ENCODE data around the gene CLEC11A. TPM values are rescaled to one million over a fixed set of nuclear protein-coding genes. Genes with fewer than 3 reads are reported as not detected.

CLEC11A gene
- total RNA-seq, 4 donors from 2014 or later, result 2.6 to 11.2 (median 5.1) TPM

DNA sequence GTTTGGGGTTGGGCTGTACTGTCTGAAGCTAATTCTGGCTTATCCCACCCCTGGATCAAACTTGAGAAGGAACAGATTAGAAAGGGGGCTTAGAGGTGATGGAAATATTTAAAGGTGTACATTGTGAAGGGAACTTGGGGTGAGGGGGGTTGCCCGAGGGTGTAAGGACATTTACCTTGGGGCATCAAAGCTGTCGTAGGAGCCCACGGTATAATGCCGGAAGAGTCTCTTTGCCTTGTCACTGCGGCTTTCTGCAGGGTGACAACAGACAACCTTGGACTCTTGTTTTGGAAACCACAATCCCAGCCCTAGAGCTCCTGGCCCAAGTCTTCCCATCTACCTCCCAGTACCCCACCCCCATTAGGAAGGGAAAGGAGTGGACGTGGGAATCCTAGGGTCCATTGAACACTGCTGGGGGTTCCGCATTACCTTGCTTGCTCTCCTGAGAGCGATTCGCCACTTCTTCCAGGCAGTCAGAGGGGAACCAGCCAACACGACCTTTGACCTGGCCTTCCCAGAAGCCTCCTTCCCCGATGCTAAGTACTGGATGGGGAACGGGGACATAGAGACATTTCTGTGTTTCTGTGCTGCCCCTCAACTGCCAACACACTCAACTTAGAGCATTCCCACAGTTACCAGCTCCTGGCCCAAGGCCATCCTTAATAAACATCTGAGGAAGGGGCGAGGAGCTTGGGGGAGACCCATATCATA, 25.6 kb upstream of the CLEC11A start:
- in situ Hi-C loops (cut with MboI; ENCODE audit: low pct_ligation_motif_present in 1 of 4, low pct_unique_long_range_greater_than_20kb in 1 of 4, low sequenced_read_pairs in 3 of 4) (no loop called here), intact Hi-C loops (cut with DNase I; ENCODE audit: low total_unique reads) (no loop called here)
- H3K36me3 ChIP-seq, result no peaks in the 10 kb centered on the region
- H3K9me3 ChIP-seq, result no peaks in the 10 kb centered on the region
- H3K27ac ChIP-seq, result no peak overlapping the region
- TF ChIP-seq POLR2AphosphoS5 (IDR thresholded peaks at IDR 0.05), result no peak
- H3K27me3 ChIP-seq, result peaks cover 51% of the 10 kb centered on the region
- no peak for DNase-seq
- no peaks in the 10 kb centered on the region for H3K4me1 ChIP-seq
- 40 to 71% methylated on average over 1 to 13 of the region's 13 CpGs for WGBS, 2 donors (ENCODE audit: low coverage in 1 of 2)
- H3K4me3 ChIP-seq, result no peak overlapping the region

DNA sequence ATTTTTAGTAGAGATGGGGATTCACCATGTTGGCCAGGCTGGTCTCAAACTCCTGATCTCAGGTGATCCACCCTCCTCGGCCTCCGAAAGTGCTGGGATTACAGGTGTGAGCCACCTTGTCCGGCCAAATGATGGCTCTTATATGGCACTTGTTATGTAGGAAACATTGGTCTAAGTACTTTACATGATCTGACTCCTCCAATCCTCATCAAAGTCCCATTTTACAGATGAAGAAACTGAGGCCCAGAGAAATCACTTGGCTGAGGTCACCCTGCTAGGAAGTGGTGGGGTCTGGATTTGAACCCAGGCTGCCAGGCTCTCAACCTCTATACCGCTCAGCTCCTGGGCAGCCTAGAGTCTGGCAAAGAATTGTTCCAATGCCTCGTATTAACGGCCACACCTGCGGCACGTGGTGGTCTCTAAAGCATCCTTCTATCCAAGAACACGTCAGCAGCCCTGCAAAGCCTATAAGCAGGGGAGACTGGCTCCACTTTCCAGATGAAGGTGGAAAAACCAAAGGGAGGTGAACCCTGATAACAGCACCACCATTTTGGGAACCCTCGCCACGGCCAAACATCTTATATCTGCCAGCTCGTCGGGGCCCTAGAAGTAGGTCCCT, 21.7 kb upstream of the CLEC11A start:
- Histone ChIP-seq H3K4me1 (no peaks in the 10 kb centered on the region), H3K27ac (no peak overlapping the region), H3K27me3 (peaks cover 41% of the 10 kb centered on the region), H3K36me3 (no peaks in the 10 kb centered on the region), H3K4me3 (no peak overlapping the region), H3K9me3 (no peaks in the 10 kb centered on the region)
- no peak for DNase-seq
- 87 to 100% methylated on average over 3 to 13 of the region's 13 CpGs for WGBS, 2 donors (ENCODE audit: low coverage in 1 of 2)
- TF ChIP-seq POLR2A (IDR thresholded peaks at IDR 0.05) (no peak), POLR2AphosphoS5 (IDR thresholded peaks at IDR 0.05) (no peak), EP300 (IDR thresholded peaks at IDR 0.05; ENCODE audit: low read depth) (no peak)
- TF ChIP-seq, protein P1, sequence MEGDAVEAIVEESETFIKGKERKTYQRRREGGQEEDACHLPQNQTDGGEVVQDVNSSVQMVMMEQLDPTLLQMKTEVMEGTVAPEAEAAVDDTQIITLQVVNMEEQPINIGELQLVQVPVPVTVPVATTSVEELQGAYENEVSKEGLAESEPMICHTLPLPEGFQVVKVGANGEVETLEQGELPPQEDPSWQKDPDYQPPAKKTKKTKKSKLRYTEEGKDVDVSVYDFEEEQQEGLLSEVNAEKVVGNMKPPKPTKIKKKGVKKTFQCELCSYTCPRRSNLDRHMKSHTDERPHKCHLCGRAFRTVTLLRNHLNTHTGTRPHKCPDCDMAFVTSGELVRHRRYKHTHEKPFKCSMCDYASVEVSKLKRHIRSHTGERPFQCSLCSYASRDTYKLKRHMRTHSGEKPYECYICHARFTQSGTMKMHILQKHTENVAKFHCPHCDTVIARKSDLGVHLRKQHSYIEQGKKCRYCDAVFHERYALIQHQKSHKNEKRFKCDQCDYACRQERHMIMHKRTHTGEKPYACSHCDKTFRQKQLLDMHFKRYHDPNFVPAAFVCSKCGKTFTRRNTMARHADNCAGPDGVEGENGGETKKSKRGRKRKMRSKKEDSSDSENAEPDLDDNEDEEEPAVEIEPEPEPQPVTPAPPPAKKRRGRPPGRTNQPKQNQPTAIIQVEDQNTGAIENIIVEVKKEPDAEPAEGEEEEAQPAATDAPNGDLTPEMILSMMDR (IDR thresholded peaks at IDR 0.05), result no peak
- intact Hi-C loops (cut with DNase I; ENCODE audit: low total_unique reads), result no loop called here
- in situ Hi-C loops (cut with MboI; ENCODE audit: low pct_ligation_motif_present in 1 of 4, low pct_unique_long_range_greater_than_20kb in 1 of 4, low sequenced_read_pairs in 3 of 4), result no loop called here

DNA sequence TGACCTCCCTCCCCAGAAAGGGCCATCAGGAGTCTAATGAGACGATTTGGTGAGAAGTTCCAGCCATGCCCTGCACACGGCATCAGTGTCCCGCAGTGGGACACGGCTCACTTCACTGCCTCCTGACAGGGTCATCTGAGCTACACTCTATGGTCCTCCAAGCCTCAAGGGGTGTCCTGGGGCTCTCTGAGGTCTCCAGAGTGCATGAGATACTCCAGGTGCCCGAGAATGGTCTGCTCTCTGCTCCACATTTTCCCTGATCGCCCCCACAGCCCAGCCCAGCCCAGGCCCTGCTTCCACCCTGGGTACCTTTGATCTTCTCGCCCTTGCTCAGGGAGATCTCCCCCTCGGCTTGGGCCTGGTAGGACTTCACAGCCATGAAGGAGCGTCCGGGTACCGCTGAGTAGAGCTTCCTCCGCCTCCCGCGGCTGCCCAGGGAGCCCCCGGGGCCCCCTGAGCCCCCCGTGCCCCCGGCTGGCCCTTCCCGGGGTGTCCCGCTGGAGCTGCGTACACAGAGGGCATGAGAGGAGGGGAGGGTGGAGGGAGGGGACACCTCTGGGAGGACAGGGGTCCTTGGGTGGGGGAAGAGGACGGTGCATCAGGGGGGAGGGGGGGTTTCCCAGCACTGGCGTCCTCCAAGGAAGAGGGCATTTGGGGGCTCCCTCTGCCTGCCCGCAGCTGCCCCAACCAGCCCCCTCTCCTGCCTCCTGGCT, 20.9 kb upstream of the CLEC11A start:
- Histone ChIP-seq H3K4me1 (no peaks in the 10 kb centered on the region), H3K4me3 (no peak overlapping the region), H3K9me3 (no peaks in the 10 kb centered on the region), H3K27me3 (peaks cover 41% of the 10 kb centered on the region), H3K27ac (no peak overlapping the region), H3K36me3 (no peaks in the 10 kb centered on the region)
- in situ Hi-C loops (cut with MboI; ENCODE audit: low pct_ligation_motif_present in 1 of 4, low pct_unique_long_range_greater_than_20kb in 1 of 4, low sequenced_read_pairs in 3 of 4), result no loop called here
- intact Hi-C loops (cut with DNase I; ENCODE audit: low total_unique reads), result no loop called here
- no peak for TF ChIP-seq POLR2A (IDR thresholded peaks at IDR 0.05)
- no peak for TF ChIP-seq POLR2AphosphoS5 (IDR thresholded peaks at IDR 0.05)
- TF ChIP-seq, protein P1 (IDR thresholded peaks at IDR 0.05), result no peak
- no peak for TF ChIP-seq EP300 (IDR thresholded peaks at IDR 0.05; ENCODE audit: low read depth)
- 61% methylated on average over 23 of the region's 23 CpGs; no CpG with 5 or more reads in 1 of the 2 donors for WGBS, 2 donors (ENCODE audit: low coverage in 1 of 2)
- no peak for DNase-seq

GRCh38 chr19:50702871-50703829, 20.0 kb upstream of the CLEC11A start:
- Histone ChIP-seq H3K27me3 (peaks cover 41% of the 10 kb centered on the region), H3K4me3 (no peak overlapping the region), H3K36me3 (no peaks in the 10 kb centered on the region), H3K4me1 (no peaks in the 10 kb centered on the region), H3K27ac (no peak overlapping the region), H3K9me3 (no peaks in the 10 kb centered on the region)
- no peak for TF ChIP-seq EP300 (IDR thresholded peaks at IDR 0.05; ENCODE audit: low read depth)
- in situ Hi-C loops (cut with MboI; ENCODE audit: low pct_ligation_motif_present in 1 of 4, low pct_unique_long_range_greater_than_20kb in 1 of 4, low sequenced_read_pairs in 3 of 4), result no loop called here
- intact Hi-C loops (cut with DNase I; ENCODE audit: low total_unique reads), result no loop called here
- no peak for DNase-seq
- 52% methylated on average over 33 of the region's 47 CpGs; no CpG with 5 or more reads in 1 of the 2 donors for WGBS, 2 donors (ENCODE audit: low coverage in 1 of 2)
